Measurements from ENCODE around the gene NF1.

GRCh38 chr17:31378638-31379037 lies 283.9 kb downstream of the NF1 start:
- TF ChIP-seq CTCF (IDR thresholded peaks at IDR 0.05) (no peak), POLR2A (IDR thresholded peaks at IDR 0.05) (no peak), POLR2AphosphoS5 (IDR thresholded peaks at IDR 0.05) (no peak)

Measured in prostate gland (tissue), 2 donors.